Activated naive CD4-positive, alpha-beta T cell treated with anti-CD3 and anti-CD28 coated beads, Interleukin-2, amount 50 U/mL, for 72 hours (primary cell): Measurements from ENCODE around the gene NPIPB2. TPM values are rescaled to one million over a fixed set of nuclear protein-coding genes. Genes with fewer than 3 reads are reported as not detected.

Experiments
- ATAC-seq, 2 donors: fragments of 150-1000 bp; cut with Tn5 transposase; 2 replicates each; pipeline ENCODE4 v1.10.0; 2021; ENCODE audit warnings: mild to moderate bottlenecking in 2 of 2, moderate library complexity in 2 of 2
- DNase-seq, 2 donors: peaks; one replicate each; pipeline ENCODE4 v3.0.0; 2021 to 2022; ENCODE audit warnings: low spot score in 2 of 2
- H3K27ac Mint-ChIP-seq, 2 donors: one replicate each; pipeline ENCODE4 v1.8.0; 2022; ENCODE audit warnings: mild to moderate bottlenecking in 2 of 2, mixed read lengths in 2 of 2
- H3K36me3 Mint-ChIP-seq, 2 donors: one replicate each; pipeline ENCODE4 v1.8.0; 2022; ENCODE audit warnings: mixed read lengths in 2 of 2
- H3K9me3 Mint-ChIP-seq, 2 donors: one replicate each; pipeline ENCODE4 v1.8.0; 2022; ENCODE audit warnings: mixed read lengths in 2 of 2
- total RNA-seq, 2 donors: library from RNA; stranded (reverse); gene quantifications; one replicate each; pipeline ENCODE4 v1.2.3, GENCODE V29; 2022

The NPIPB2 gene
- total RNA-seq, 2 donors from 2014 or later, result 16.5 to 24.5 TPM

DNA sequence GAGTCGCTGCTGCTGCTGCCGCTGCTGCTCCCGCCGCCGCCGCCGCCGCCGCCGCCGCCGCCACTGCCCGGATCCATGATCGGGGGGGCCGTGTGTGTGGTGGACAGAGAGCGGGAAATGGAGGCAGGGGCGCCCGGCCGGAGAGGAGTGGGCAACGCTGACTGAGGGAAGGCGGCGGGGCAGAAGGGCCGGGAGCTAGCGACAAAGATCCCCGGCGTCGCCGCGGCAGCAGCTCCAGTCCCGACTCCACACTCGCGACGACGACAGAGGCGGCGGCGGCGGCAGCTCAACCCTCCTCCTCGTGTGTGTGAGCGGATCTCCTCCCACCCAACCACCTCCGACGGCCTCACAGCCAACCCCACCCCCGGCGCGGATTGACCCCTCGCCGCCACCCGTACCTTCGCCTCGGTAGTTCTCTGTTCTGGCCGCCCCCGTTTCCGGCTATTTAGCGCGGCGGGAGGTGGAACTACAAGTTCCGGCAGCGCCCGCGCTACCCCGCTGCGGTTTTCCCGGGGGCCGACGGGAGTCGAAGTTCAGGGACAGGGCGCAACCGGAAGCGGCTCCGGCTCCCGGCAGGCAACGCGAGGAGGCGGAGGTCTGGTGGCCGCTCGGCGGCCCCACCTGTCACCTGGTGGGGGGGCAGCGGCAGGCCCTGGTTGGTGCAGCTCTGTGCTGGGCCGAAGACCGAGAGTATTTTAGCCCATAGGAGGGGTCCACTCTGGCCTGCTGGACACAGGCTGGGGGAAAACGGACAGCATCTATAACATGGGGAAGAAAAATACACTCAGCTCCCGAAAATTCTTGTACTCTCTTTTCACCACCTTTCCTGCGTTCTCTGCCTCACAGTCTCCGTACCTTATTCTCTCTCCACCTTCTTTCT is 26.0 kb downstream of the NPIPB2 start, which contains the start of gene GSPT1:
Gene GSPT1, minus strand, starts transcription at position 313 of the 880 bp plus-strand sequence. Its CDS starts 236 bp downstream, at position 77.
- DNase-seq (peak; percentile 99), ATAC-seq (peak; percentile 89 to 95)
- Mint-ChIP-seq H3K27ac (peak within 1 kb of the TSS; percentile 93 to 94), H3K36me3 (peaks cover 21 to 26% of the 10 kb centered on the region in 2 donors), H3K9me3 (no peaks in the 10 kb centered on the region)

DNA sequence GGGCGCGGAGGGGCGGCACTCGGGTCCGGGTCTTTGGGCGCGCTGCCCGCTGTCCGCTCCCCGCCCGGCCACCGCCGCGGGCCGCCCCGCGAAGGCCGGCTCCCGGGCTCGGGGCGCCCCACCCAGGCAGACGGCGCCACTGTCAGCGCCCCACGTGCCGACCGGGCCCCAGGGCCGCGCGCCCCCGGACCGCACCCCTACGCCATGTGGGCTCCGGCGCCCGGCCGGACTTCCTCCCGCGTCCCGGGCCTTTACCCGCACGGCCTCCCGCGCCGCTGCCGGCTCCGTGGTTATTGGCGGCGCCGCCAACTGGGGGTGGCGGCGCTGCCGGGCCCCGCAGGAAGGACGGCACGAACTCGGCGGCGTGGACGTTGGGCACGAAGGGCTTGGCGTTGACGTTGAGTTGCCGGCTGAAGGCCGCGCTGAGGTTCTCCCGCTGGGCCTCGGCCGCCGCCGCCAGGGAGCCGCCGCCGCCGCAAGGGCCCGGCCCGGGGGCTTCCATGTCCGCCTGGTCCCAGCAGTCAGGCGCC is 26.7 kb downstream of the NPIPB2 start:
- ATAC-seq, result peak; percentile 16 to 35
- peaks cover 21 to 26% of the 10 kb centered on the region in 2 donors for H3K36me3 Mint-ChIP-seq
- H3K27ac Mint-ChIP-seq, result peak overlapping the region in 1 of 2 donors; percentile 93
- no peaks in the 10 kb centered on the region for H3K9me3 Mint-ChIP-seq
- peak; percentile 40 to 62 for DNase-seq

DNA sequence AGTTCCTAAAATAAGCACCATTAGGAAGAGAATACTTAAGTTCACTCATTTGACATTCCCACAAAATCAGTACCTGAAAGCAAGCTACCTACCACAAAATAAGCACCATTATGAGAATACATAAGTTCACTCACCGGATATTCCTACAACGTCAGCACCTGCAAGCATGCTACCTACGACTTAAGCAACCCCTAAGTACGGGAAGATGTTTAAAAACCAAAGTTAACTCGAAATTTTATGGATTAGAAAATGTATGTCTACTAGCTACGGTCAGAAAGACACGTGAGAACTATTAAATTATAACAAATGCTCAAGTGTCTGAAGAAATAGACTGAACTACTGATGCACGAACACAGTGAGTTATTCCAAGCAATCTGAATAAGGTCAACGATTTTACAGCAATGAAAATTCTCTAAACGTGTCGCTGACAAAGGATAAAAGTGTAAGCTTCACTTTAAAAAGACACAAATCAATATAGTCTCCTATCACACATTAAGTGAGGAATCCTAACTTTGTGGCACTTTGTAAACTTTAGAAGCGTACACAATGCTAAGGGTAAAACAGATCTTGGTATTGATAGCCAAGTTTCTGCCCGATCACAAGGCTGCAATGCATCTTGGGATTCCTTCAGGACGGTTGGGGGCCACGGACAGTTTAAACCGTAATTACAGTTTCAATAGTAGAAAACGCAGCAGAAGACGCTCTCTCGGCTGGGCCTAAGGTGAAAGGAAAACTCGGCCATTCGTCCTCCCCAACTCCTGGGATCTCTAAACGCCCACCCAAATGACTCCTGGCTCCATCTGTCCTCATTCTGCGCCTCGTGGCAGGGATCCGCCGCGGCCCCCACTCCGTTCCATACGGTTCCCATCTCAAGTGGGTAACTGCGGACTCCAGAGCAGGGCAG is 27.4 kb downstream of the NPIPB2 start:
- peak in 1 of 2 donors; percentile 31 for DNase-seq
- no peak for ATAC-seq
- no peaks in the 10 kb centered on the region for H3K9me3 Mint-ChIP-seq
- peak overlapping the region; percentile 91 to 94 for H3K27ac Mint-ChIP-seq
- H3K36me3 Mint-ChIP-seq, result peaks cover 21 to 28% of the 10 kb centered on the region in 2 donors

DNA sequence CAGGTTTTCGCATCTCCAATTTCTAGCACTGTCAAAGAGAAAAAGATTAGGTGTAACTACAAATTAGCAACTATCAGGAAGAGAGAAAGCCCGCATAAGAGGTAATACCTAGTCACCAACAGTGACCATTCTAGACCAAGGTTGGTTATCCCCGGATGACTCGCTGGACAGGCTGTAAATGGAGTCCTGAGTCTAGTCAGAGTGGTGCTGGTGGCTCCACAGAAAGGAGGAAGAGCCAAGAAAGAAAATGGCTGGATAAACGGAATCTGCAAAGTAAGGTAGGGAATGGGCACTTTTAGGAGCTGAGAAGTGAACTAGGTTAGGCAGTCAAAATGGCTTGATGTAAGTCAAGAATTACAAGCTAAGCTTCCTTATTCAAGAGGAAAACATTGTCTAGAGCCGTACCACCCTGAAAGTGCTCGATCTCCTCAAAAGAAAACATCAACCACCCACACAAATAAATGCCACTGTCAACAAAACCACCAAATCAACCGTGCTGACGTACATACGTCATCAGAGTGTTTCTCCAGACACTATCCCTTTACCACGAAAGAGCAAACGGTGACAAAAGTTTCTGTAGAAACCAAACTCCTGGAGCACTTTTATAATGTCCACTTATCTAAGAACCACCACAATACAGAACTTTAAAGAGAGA is 28.3 kb downstream of the NPIPB2 start:
- H3K9me3 Mint-ChIP-seq, result no peaks in the 10 kb centered on the region
- peaks cover 21 to 33% of the 10 kb centered on the region in 2 donors for H3K36me3 Mint-ChIP-seq
- DNase-seq (no peak), ATAC-seq (peak in 1 of 2 donors; percentile 18)
- H3K27ac Mint-ChIP-seq, result peak overlapping the region; percentile 91 to 94

DNA sequence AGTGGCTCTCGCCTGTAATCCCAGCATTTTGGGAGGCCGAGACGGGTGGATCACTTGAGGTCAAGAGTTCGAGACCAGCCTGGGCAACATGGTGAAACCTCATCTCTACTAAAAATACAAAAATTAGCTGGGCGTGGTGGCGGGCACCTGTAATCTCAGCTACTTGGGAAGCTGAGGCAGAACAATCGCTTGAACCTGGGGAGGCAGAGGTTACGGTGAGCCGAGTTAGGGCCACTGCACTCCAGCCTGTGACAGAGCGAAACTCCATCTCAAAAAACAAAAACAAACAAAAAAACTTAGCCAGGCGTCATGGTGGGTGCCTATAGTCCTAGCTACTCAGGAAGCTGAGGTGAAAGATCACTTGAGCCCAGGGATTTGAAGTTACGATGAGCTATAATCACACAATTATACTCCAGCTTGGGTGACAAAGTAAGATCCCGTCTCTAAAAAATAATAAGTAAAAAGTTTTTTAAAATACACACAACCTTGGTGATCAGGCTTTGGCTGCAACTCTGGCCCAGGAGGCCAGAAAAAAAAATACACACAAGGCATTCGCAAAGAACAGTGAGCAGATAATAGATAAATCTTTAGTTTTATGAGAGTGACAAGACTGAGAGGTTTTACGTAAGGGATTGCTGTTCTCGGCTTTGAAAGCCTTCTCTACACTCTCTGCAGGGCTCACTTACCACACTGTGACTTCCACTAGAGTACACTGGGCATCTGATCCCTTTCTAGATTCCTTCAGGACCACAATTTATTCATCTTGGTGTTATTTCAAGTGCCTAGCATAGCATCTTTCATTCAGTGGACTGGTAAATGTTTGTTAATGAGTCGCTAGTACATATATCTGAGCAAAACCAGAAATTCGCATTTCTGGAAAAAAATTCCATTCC is 31.9 kb downstream of the NPIPB2 start:
- peak overlapping the region; percentile 49 to 93 for H3K27ac Mint-ChIP-seq
- no peaks in the 10 kb centered on the region for H3K9me3 Mint-ChIP-seq

DNA sequence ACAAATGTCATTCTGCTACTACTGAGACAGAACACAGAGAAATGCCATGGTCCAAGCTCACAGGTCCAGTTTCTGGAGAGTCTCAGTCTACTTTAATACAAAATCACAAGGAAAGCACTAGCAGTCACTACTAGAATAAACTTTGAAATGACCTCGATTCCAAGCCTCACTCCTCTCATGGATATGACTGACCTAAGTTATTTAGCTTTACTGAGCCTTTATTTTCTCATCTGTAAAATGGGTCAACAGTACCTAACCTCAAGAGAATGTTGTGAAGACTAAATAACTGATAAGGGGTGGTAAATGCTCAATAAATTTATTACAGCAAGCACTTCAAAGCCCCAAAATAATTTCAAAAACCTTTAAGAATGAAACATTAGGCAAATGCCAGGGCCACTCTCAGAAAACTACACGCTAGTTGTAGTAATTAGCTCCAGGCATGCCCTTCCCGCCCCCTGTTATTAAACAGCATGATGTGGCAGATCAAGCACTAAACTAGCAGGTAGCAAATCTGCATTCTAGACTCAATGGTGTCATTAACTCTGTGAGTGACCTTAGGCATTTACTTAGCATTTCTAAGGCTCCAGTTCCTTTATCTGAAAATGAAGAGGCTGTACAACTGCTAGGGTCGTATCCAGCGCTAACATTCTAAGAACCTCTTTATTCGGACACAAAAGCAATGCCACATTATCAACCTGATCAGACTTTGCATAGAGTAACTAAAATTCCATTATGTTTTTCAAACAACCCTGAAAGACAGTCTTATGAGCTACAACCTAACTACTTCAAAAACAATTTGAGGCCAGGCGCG is 34.5 kb downstream of the NPIPB2 start:
- Mint-ChIP-seq H3K36me3 (peaks cover 0 to 20% of the 10 kb centered on the region in 2 donors), H3K27ac (peak overlapping the region; percentile 9 to 63), H3K9me3 (no peaks in the 10 kb centered on the region)
- DNase-seq (no peak), ATAC-seq (no peak)

More for the DNA sequence above, 31.9 kb downstream of the NPIPB2 start:
- H3K36me3 Mint-ChIP-seq, result peaks cover 21 to 34% of the 10 kb centered on the region in 2 donors
- ATAC-seq, result no peak
- DNase-seq, result no peak

DNA sequence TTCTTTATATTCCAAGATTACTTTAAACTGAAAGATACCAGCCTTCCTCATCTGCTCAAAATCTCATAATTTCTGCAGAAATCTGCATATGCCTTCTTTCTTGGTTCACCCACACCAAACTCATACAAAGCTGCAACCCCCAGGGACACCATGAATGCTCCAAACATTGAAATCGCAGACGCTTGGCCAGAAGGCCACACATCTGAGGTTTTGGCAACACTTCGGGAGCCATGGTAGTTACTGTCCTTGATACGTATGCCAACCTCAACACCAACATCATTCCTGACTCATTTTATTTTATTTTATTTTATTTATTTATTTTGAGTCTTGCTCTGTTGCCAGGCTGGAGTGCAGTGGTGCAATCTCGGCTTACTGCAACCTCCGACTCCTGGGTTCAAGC is 37.9 kb downstream of the NPIPB2 start:
- peak overlapping the region in 1 of 2 donors; percentile 74 for H3K27ac Mint-ChIP-seq
- H3K36me3 Mint-ChIP-seq, result peaks cover 0 to 13% of the 10 kb centered on the region in 2 donors
- no peak for DNase-seq
- ATAC-seq, result no peak
- no peaks in the 10 kb centered on the region for H3K9me3 Mint-ChIP-seq

DNA sequence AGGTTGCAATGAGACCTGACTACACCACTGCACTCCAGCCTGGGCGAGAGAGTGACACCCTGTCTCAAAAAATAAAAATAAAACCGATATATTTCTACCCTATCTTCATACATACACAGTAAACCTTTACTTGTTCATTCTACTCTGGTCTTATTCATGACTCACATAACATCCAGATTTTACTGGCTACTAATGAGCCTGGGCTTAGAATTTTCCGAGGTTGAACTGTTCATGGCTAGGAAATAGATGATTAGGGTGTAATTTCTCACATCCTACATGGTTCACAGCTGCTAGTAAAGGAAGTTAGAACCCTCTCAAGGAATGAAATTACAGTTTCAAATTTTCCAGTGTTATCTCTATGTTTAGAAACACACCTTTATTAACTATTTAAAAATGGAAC is 40.8 kb downstream of the NPIPB2 start:
- Mint-ChIP-seq H3K36me3 (peaks cover 7 to 12% of the 10 kb centered on the region in 2 donors), H3K27ac (peak overlapping the region; percentile 22 to 44), H3K9me3 (no peaks in the 10 kb centered on the region)
- DNase-seq (no peak), ATAC-seq (peak; percentile 66)

DNA sequence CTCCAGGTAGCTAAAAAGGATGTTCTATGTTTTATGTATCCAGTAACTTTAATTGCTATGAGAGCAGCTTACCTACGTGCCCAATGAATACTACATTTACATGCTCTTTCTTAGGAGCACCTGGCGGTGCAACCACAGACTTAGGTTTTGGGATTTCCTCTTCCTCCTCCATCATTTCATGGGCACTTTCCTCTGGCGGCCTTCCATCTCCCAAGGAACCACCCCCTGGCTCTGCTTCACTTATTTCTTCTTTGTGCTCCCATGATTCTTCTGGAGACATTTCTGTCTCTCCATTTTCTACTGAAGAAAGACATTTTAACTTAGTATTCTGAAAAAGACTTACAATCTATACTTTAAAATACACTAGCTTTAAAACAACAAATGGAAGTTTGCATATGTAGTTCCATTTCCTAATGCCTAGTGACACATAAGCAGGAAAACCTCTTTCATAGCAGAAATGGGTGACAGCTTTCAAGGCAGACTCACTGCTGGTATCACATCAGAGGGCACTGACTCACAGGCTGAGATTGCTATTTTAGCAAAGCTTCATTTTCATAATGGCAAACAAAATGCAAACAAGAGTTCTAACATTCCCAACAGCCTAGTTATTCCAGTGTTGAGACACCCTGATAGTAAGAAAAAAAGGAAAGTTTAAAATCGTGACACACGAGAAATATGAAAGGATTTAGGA is 45.2 kb downstream of the NPIPB2 start:
- Mint-ChIP-seq H3K27ac (peak overlapping the region; percentile 13 to 77), H3K9me3 (no peaks in the 10 kb centered on the region), H3K36me3 (peaks cover 7 to 12% of the 10 kb centered on the region in 2 donors)
- DNase-seq (no peak), ATAC-seq (peak; percentile 67 to 70)

DNA sequence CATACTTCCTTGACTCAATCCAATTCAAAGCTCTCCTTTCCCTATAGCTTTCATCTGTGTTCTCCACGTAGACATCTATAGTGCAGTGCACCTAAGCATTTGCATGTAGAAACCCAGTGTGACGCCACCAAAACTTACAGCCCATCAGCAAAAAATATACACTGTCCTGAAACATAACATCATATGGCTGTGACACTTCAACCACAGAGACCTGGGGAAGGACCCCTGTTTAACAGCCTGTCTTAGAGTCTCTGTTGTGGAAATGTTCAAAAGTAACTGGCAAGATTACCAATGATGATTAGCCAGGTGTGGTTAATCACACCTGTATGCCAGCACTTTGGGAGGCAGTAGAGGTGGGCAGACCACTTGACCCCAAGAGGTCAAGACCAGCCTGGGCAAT is 48.3 kb downstream of the NPIPB2 start:
- H3K27ac Mint-ChIP-seq, result peak overlapping the region in 1 of 2 donors; percentile 37
- no peak for DNase-seq
- no peaks in the 10 kb centered on the region for H3K9me3 Mint-ChIP-seq
- ATAC-seq, result peak in 1 of 2 donors; percentile 11
- peaks cover 7 to 18% of the 10 kb centered on the region in 2 donors for H3K36me3 Mint-ChIP-seq

DNA sequence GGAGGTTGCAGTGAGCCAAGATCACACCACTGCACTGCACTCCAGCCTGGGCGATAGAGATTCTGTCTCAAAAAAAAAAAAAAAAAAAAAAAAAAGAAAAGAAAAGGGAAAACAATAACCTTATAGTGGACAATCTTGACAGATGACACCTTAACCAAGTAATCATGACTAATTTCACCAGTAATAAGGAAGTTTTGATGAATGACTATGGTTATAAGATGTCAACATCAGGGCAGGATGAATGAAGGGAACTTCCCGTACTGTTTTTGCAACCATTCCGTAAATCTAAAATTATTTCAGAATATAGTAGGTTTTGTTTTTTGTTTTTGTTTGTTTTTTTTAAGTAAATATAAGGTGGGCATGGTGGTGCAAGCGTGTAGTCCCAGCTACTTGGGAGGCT is 49.1 kb downstream of the NPIPB2 start:
- ATAC-seq (no peak), DNase-seq (no peak)
- H3K27ac Mint-ChIP-seq, result no peak overlapping the region
- no peaks in the 10 kb centered on the region for H3K9me3 Mint-ChIP-seq
- peaks cover 7 to 18% of the 10 kb centered on the region in 2 donors for H3K36me3 Mint-ChIP-seq

DNA sequence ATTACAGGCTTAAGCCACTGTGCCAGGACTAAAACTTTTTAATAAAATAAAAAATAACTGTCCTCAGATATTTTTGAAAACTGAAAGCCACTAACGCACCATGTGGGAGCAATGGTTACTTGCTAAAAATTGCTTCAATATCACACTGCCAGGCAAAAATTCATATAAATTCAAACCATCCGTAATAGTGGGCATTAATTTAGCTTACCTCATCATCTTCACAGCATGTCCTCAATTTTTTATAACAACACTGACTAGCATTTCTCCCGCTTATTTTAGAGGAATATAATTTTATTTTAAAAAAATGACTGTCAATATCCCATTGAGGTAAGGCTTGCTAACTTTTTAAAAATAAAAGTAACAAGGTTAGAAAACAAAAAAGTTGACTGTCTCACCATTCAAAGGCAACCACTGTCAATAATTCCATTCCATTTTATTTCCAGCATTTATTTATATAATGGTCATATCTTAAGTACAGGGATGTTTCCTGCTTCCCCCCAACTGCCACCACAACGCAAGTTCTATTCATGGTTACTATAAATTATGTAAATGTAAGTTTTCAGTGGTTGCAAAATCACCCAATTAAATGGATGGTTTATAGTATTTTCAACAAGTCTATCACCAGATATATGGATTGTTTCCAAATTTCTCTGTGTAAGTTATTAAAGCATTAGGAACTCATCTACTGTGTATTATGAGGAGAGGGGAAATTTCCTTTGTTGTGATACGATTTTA is 51.4 kb downstream of the NPIPB2 start:
- H3K27ac Mint-ChIP-seq, result no peak overlapping the region
- H3K9me3 Mint-ChIP-seq, result no peaks in the 10 kb centered on the region
- DNase-seq, result no peak
- H3K36me3 Mint-ChIP-seq, result peaks cover 9 to 21% of the 10 kb centered on the region in 2 donors
- ATAC-seq, result no peak

DNA sequence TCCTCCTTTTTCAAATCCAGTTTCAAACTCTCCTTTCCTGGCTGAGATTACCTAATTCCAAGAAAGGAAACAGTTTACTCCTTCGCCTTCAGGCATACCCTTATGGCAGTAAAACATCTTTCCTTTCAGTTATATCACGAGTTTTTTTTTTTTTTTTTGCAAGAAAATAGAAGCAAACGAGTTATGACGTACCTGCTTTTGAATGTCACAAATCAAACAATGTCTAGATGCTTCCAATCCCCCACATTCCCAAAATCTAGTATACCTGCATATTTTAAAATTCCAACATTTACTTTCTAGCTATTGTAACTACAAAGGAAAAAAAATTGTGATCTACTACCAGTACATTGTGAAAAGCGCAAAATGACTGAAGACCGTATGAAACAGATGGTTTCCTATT is 55.0 kb downstream of the NPIPB2 start:
- DNase-seq (no peak), ATAC-seq (no peak)
- peaks cover 9 to 16% of the 10 kb centered on the region in 2 donors for H3K36me3 Mint-ChIP-seq
- no peak overlapping the region for H3K27ac Mint-ChIP-seq
- no peaks in the 10 kb centered on the region for H3K9me3 Mint-ChIP-seq
